CD14-positive monocyte (primary cell): ENCODE measurements around the gene SCN5A. TPM values are rescaled to one million over a fixed set of nuclear protein-coding genes. Genes with fewer than 3 reads are reported as not detected.
A peak's percentile ranks its signal among the peaks of the same experiment; 100 is the strongest.

Experiments
- DNase-seq, 3 donors: peaks; one replicate each; pipeline ENCODE4 v3.0.0-alpha.2; 2011 to 2022
- H2AFZ ChIP-seq: 2 replicates; pipeline ENCODE4 v1.6.0; 2012; ENCODE audit warnings: mild to moderate bottlenecking, low read depth, low read length, inconsistent platforms; ENCODE audit not compliant: insufficient read depth, poor library complexity, severe bottlenecking
- H3K27ac ChIP-seq, 2 donors: 1 replicate in 1 of 2; 2 replicates in 1 of 2; pipeline ENCODE4 v1.5.1; 2012 to 2013; ENCODE audit warnings: low read length in 2 of 2, control low read depth in 1 of 2, inconsistent platforms in 1 of 2, low read depth in 1 of 2, mild to moderate bottlenecking in 1 of 2
- H3K27me3 ChIP-seq, 2 donors: one replicate each; pipeline versions ENCODE4 v1.6.0 to v1.6.1; 2011 to 2013; ENCODE audit warnings: low read length in 2 of 2; ENCODE audit not compliant: control insufficient read depth in 2 of 2, insufficient read depth in 2 of 2
- H3K36me3 ChIP-seq, 2 donors: replicated peaks in 1 of 2; 1 replicate in 1 of 2; 2 replicates in 1 of 2; pipeline versions ENCODE4 v1.5.1 to v1.6.1; 2012 to 2013; ENCODE audit warnings: low read length in 2 of 2, control low read depth in 1 of 2, inconsistent platforms in 1 of 2, mild to moderate bottlenecking in 1 of 2; ENCODE audit not compliant: insufficient read depth in 2 of 2, control insufficient read depth in 1 of 2
- H3K4me1 ChIP-seq, 2 donors: 1 replicate in 1 of 2; 2 replicates in 1 of 2; pipeline versions ENCODE4 v1.5.1 to v1.6.1; 2012 to 2013; ENCODE audit warnings: low read length in 2 of 2, control low read depth in 1 of 2, inconsistent platforms in 1 of 2, mild to moderate bottlenecking in 1 of 2, moderate library complexity in 1 of 2; ENCODE audit not compliant: insufficient read depth in 2 of 2, control insufficient read depth in 1 of 2
- H3K4me2 ChIP-seq: replicated peaks from 2 replicates; pipeline ENCODE3; 2012; ENCODE audit warnings: low read length, moderate library complexity, mild to moderate bottlenecking; ENCODE audit not compliant: poor library complexity, severe bottlenecking; ENCODE audit errors: extremely low read depth
- H3K4me3 ChIP-seq, 3 experiments: fragments of 200-600 bp in 1 of 3; sonication (generic) in 1 of 3; replicated peaks in 1 of 3; 1 replicate in 2 of 3; 2 replicates in 1 of 3; pipeline ENCODE4 v1.5.1; 2011 to 2013; ENCODE audit warnings: low read length in 3 of 3, mild to moderate bottlenecking in 3 of 3, control low read depth in 2 of 3, low read depth in 2 of 3, inconsistent platforms in 1 of 3, moderate library complexity in 1 of 3
- H3K79me2 ChIP-seq: 2 replicates; pipeline ENCODE4 v1.6.0; 2012; ENCODE audit warnings: mild to moderate bottlenecking, control low read depth, inconsistent platforms, low read length, moderate library complexity; ENCODE audit not compliant: insufficient read depth
- H3K9ac ChIP-seq: 2 replicates; pipeline ENCODE4 v1.6.0; 2017; ENCODE audit warnings: low read length, mild to moderate bottlenecking; ENCODE audit not compliant: insufficient read depth, poor library complexity, severe bottlenecking
- H3K9me3 ChIP-seq, 2 donors: replicated peaks in 1 of 2; 1 replicate in 1 of 2; 2 replicates in 1 of 2; pipeline versions ENCODE4 v1.5.1 to v1.6.1; 2012 to 2013; ENCODE audit warnings: low read length in 2 of 2, control low read depth in 1 of 2; ENCODE audit not compliant: control insufficient read depth in 1 of 2, insufficient read depth in 1 of 2
- H4K20me1 ChIP-seq: 2 replicates; pipeline ENCODE4 v1.6.0; 2012; ENCODE audit warnings: mild to moderate bottlenecking, low read length, control low read depth, moderate library complexity; ENCODE audit not compliant: insufficient read depth
- H3K27ac Mint-ChIP-seq, 7 donors: one replicate each; pipeline ENCODE4 v1.8.0; 2020; ENCODE audit warnings: mild to moderate bottlenecking in 7 of 7, mixed read lengths in 7 of 7, moderate library complexity in 6 of 7, inconsistent platforms in 2 of 7
- H3K27me3 Mint-ChIP-seq, 3 donors: one replicate each; pipeline ENCODE4 v1.8.0; 2021 to 2022; ENCODE audit warnings: low read depth in 3 of 3, mild to moderate bottlenecking in 3 of 3, mixed read lengths in 3 of 3, moderate library complexity in 3 of 3, inconsistent platforms in 1 of 3
- H3K36me3 Mint-ChIP-seq, 2 donors: one replicate each; pipeline ENCODE4 v1.8.0; 2020; ENCODE audit warnings: mixed read lengths in 2 of 2, inconsistent platforms in 1 of 2, mild to moderate bottlenecking in 1 of 2
- H3K4me1 Mint-ChIP-seq: one replicate; pipeline ENCODE4 v1.8.0; 2020; ENCODE audit warnings: mild to moderate bottlenecking, mixed read lengths
- H3K4me3 Mint-ChIP-seq, 2 donors: one replicate each; pipeline ENCODE4 v1.8.0; 2020; ENCODE audit warnings: mild to moderate bottlenecking in 2 of 2, mixed read lengths in 2 of 2, moderate library complexity in 1 of 2
- H3K9me3 Mint-ChIP-seq, 7 donors: one replicate each; pipeline ENCODE4 v1.8.0; 2020 to 2022; ENCODE audit warnings: mixed read lengths in 7 of 7, mild to moderate bottlenecking in 6 of 7, moderate library complexity in 6 of 7, inconsistent platforms in 2 of 7
- CTCF ChIP-seq: fragments of 200-600 bp; IDR thresholded peaks from one replicate; pipeline ENCODE4 v1.8.0; 2022; ENCODE audit warnings: antibody characterized with exemption, mild to moderate bottlenecking
- WGBS: methylation state at CpG from one replicate; pipeline ENCODE4 v1.1.5; 2013; ENCODE audit warnings: missing lambda C conversion rate; ENCODE audit not compliant: insufficient coverage; 5-methylcytosine and 5-hydroxymethylcytosine counted together
- intact Hi-C, 2 donors: fragments of 100-400 bp; cut with micrococcal nuclease; formaldehyde crosslinking; loops; one replicate each; pipeline versions ENCODE4 v1.15.0 to v1.15.1; 2023
- polyA plus RNA-seq, 3 donors: library from polyadenylated mRNA; depleted of rRNA in 1 of 3; unstranded in 2 of 3; stranded (reverse) in 1 of 3; fragments of 300-500 nt in 2 of 3; fragments of >200 nt in 1 of 3; fragmentation: Illumina TruSeq in 2 of 3; gene quantifications; 1 replicate in 2 of 3; 2 replicates in 1 of 3; pipeline ENCODE4 v1.2.3, GENCODE V29; 2012 to 2021

SCN5A gene
- polyA plus RNA-seq, 3 donors = not detected

- H3K9me3 Mint-ChIP-seq = peaks cover 0 to 13% (median 8%) of the 10 kb centered on the region in 7 donors
- H3K9ac ChIP-seq = no peak overlapping the region
- intact Hi-C loops = no loop called here
- H3K79me2 ChIP-seq = no peaks in the 10 kb centered on the region
- TF ChIP-seq CTCF = no peak
- peaks cover under 1% of the 10 kb centered on the region for H3K4me1 Mint-ChIP-seq
- H3K4me1 ChIP-seq = no peaks in the 10 kb centered on the region
- no peaks in the 10 kb centered on the region for H4K20me1 ChIP-seq
- no peak overlapping the region for H2AFZ ChIP-seq
- H3K9me3 ChIP-seq = peaks cover 0 to 4% of the 10 kb centered on the region in 2 donors
- H3K27ac Mint-ChIP-seq = peak overlapping the region in 2 of 7 donors; percentile 33 to 84
- no peaks in the 10 kb centered on the region for H3K27me3 ChIP-seq
- no peak overlapping the region for H3K4me3 ChIP-seq
- no peak overlapping the region for H3K4me2 ChIP-seq
- H3K27me3 Mint-ChIP-seq = peaks cover 0 to 6% (median 3%) of the 10 kb centered on the region in 3 donors
- H3K36me3 Mint-ChIP-seq = no peaks in the 10 kb centered on the region
- DNase-seq = no peak
- H3K27ac ChIP-seq = no peak overlapping the region
- 87% methylated on average over 5 of the region's 6 CpGs for WGBS
- H3K4me3 Mint-ChIP-seq = no peak overlapping the region
- no peaks in the 10 kb centered on the region for H3K36me3 ChIP-seq
These were observed 74.8 kb downstream of the SCN5A start for GRCh38 chr3:38574411-38575278.

- Histone ChIP-seq H3K4me2 (no peak overlapping the region), H3K36me3 (no peaks in the 10 kb centered on the region), H2AFZ (no peak overlapping the region), H3K27ac (no peak overlapping the region), H3K4me3 (no peak overlapping the region), H3K27me3 (no peaks in the 10 kb centered on the region), H3K9ac (no peak overlapping the region), H3K79me2 (no peaks in the 10 kb centered on the region), H4K20me1 (no peaks in the 10 kb centered on the region), H3K4me1 (no peaks in the 10 kb centered on the region), H3K9me3 (peaks cover 0 to 4% of the 10 kb centered on the region in 2 donors)
- peaks cover 0 to 6% (median 3%) of the 10 kb centered on the region in 3 donors for H3K27me3 Mint-ChIP-seq
- no peaks in the 10 kb centered on the region for H3K4me1 Mint-ChIP-seq
- no peak overlapping the region for H3K4me3 Mint-ChIP-seq
- WGBS = 57% methylated on average over 3 of the region's 3 CpGs
- peaks cover 0 to 13% (median 8%) of the 10 kb centered on the region in 7 donors for H3K9me3 Mint-ChIP-seq
- intact Hi-C loops = no loop called here
- no peak for TF ChIP-seq CTCF
- no peaks in the 10 kb centered on the region for H3K36me3 Mint-ChIP-seq
- DNase-seq = no peak
- H3K27ac Mint-ChIP-seq = no peak overlapping the region
These were observed 75.9 kb downstream of the SCN5A start for GRCh38 chr3:38573556-38573955.
